ENCODE data around the gene PPP1R15B. TPM values are rescaled to one million over a fixed set of nuclear protein-coding genes. Genes with fewer than 3 reads are reported as not detected.
A peak's percentile ranks its signal among the peaks of the same experiment; 100 is the strongest.

Gene PPP1R15B
- total and polyA plus RNA-seq, 12 donors: 6.8 to 58.9 (median 41.8) TPM

GRCh38 chr1:204359131-204359473, 52.5 kb downstream of the PPP1R15B start:
- Histone ChIP-seq H3K27ac (peak overlapping the region in 1 of 5 donors; percentile 26), H3K4me1 (replicated peaks in 1 of 2) (peaks cover 6 to 10% of the 10 kb centered on the region in 2 donors), H3K9me3 (replicated peaks in 1 of 3) (no peaks in the 10 kb centered on the region), H3K4me3 (no peak overlapping the region), H3K36me3 (replicated peaks in 1 of 2) (no peaks in the 10 kb centered on the region), H3K27me3 (no peaks in the 10 kb centered on the region)
- intact Hi-C loops (cut with DNase I): no loop called here
- no peak for DNase-seq
- TF ChIP-seq, protein P1, sequence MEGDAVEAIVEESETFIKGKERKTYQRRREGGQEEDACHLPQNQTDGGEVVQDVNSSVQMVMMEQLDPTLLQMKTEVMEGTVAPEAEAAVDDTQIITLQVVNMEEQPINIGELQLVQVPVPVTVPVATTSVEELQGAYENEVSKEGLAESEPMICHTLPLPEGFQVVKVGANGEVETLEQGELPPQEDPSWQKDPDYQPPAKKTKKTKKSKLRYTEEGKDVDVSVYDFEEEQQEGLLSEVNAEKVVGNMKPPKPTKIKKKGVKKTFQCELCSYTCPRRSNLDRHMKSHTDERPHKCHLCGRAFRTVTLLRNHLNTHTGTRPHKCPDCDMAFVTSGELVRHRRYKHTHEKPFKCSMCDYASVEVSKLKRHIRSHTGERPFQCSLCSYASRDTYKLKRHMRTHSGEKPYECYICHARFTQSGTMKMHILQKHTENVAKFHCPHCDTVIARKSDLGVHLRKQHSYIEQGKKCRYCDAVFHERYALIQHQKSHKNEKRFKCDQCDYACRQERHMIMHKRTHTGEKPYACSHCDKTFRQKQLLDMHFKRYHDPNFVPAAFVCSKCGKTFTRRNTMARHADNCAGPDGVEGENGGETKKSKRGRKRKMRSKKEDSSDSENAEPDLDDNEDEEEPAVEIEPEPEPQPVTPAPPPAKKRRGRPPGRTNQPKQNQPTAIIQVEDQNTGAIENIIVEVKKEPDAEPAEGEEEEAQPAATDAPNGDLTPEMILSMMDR (IDR thresholded peaks at IDR 0.05): no peak
- TF ChIP-seq POLR2A (IDR thresholded peaks at IDR 0.05): no peak
- WGBS, 4 donors: 29 to 37% (median 33%) methylated on average over 2 to 5 of the region's 5 CpGs

- H3K36me3 ChIP-seq (replicated peaks in 1 of 2): no peaks in the 10 kb centered on the region
- TF ChIP-seq, protein P1 (IDR thresholded peaks at IDR 0.05): no peak
- TF ChIP-seq POLR2A (IDR thresholded peaks at IDR 0.05): no peak
- intact Hi-C loops (cut with DNase I): no loop called here
- H3K27ac ChIP-seq: peak overlapping the region in 1 of 5 donors; percentile 46
- no peak overlapping the region for H3K4me3 ChIP-seq
- H3K27me3 ChIP-seq: no peaks in the 10 kb centered on the region
- no peaks in the 10 kb centered on the region for H3K9me3 ChIP-seq (replicated peaks in 1 of 3)
- DNase-seq: no peak
- 33 to 58% (median 46%) methylated on average over 5 of the region's 5 CpGs for WGBS, 4 donors
- H3K4me1 ChIP-seq (replicated peaks in 1 of 2): peaks cover 6% of the 10 kb centered on the region in 2 donors
Observed at GRCh38 chr1:204358605-204359004, 53.0 kb downstream of the PPP1R15B start.

GRCh38 chr1:204357551-204358490, 53.8 kb downstream of the PPP1R15B start:
- H3K27ac ChIP-seq: peak overlapping the region in 1 of 5 donors; percentile 46
- no peaks in the 10 kb centered on the region for H3K36me3 ChIP-seq (replicated peaks in 1 of 2)
- intact Hi-C loops (cut with DNase I): no loop called here
- WGBS, 4 donors: 70 to 72% (median 71%) methylated on average over 18 to 23 of the region's 23 CpGs
- H3K9me3 ChIP-seq (replicated peaks in 1 of 3): no peaks in the 10 kb centered on the region
- DNase-seq: peak in 1 of 7 donors; percentile 70
- no peaks in the 10 kb centered on the region for H3K27me3 ChIP-seq
- H3K4me3 ChIP-seq: no peak overlapping the region
- TF ChIP-seq, protein P1 (IDR thresholded peaks at IDR 0.05): no peak
- TF ChIP-seq POLR2A (IDR thresholded peaks at IDR 0.05): no peak
- peaks cover 0 to 2% of the 10 kb centered on the region in 2 donors for H3K4me1 ChIP-seq (replicated peaks in 1 of 2)

GRCh38 chr1:204356997-204357396, 54.6 kb downstream of the PPP1R15B start:
- TF ChIP-seq, protein P1 (IDR thresholded peaks at IDR 0.05): no peak
- no peak for TF ChIP-seq POLR2A (IDR thresholded peaks at IDR 0.05)
- Histone ChIP-seq H3K4me1 (replicated peaks in 1 of 2) (no peaks in the 10 kb centered on the region), H3K9me3 (replicated peaks in 1 of 3) (no peaks in the 10 kb centered on the region), H3K27ac (peak overlapping the region in 1 of 5 donors; percentile 46), H3K27me3 (no peaks in the 10 kb centered on the region), H3K36me3 (replicated peaks in 1 of 2) (no peaks in the 10 kb centered on the region), H3K4me3 (no peak overlapping the region)
- intact Hi-C loops (cut with DNase I): no loop called here
- WGBS, 4 donors: 71 to 77% (median 73%) methylated on average over 4 of the region's 4 CpGs
- no peak for DNase-seq
